Gastrocnemius medialis (tissue), 4 donors: ENCODE measurements around the gene KDM4B.

Experiments used
- POLR2A ChIP-seq, 2 donors: fragments of 450-650 bp; IDR thresholded peaks; one replicate each; pipeline ENCODE4 v1.6.1; 2017; ENCODE audit warnings: antibody characterized with exemption in 2 of 2, mild to moderate bottlenecking in 2 of 2, moderate library complexity in 2 of 2
- TF ChIP-seq, protein P1 (sequence below), 5 experiments: fragments of 450-650 bp in 3 of 5; fragments of 200-600 bp in 2 of 5; sonication (generic) in 2 of 5; IDR thresholded peaks in 4 of 5; conservative IDR thresholded peaks in 1 of 5; 1 replicate in 4 of 5; 2 replicates in 1 of 5; pipeline ENCODE4 v1.5.1; 2016 to 2019; ENCODE audit warnings: antibody characterized with exemption in 5 of 5, mild to moderate bottlenecking in 3 of 5, moderate library complexity in 3 of 5

GRCh38 chr19:5136073-5136855, 167.4 kb downstream of the KDM4B start:
- TF ChIP-seq, protein P1, sequence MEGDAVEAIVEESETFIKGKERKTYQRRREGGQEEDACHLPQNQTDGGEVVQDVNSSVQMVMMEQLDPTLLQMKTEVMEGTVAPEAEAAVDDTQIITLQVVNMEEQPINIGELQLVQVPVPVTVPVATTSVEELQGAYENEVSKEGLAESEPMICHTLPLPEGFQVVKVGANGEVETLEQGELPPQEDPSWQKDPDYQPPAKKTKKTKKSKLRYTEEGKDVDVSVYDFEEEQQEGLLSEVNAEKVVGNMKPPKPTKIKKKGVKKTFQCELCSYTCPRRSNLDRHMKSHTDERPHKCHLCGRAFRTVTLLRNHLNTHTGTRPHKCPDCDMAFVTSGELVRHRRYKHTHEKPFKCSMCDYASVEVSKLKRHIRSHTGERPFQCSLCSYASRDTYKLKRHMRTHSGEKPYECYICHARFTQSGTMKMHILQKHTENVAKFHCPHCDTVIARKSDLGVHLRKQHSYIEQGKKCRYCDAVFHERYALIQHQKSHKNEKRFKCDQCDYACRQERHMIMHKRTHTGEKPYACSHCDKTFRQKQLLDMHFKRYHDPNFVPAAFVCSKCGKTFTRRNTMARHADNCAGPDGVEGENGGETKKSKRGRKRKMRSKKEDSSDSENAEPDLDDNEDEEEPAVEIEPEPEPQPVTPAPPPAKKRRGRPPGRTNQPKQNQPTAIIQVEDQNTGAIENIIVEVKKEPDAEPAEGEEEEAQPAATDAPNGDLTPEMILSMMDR (IDR thresholded peaks at IDR 0.05 in 4 of 5, conservative IDR thresholded peaks at IDR 0.05 in 1 of 5): no peak
- TF ChIP-seq POLR2A (IDR thresholded peaks at IDR 0.05): no peak
